Measurements from ENCODE around the gene HES6.

The HES6 gene

GRCh38 chr2:238255151-238255551, 15.3 kb upstream of the HES6 start:
- no peak for DNase-seq (ENCODE audit: low read depth in 2 of 2)

- no peak for DNase-seq (ENCODE audit: low read depth in 2 of 2)
Observed at GRCh38 chr2:238254095-238254723, 14.4 kb upstream of the HES6 start.

DNA sequence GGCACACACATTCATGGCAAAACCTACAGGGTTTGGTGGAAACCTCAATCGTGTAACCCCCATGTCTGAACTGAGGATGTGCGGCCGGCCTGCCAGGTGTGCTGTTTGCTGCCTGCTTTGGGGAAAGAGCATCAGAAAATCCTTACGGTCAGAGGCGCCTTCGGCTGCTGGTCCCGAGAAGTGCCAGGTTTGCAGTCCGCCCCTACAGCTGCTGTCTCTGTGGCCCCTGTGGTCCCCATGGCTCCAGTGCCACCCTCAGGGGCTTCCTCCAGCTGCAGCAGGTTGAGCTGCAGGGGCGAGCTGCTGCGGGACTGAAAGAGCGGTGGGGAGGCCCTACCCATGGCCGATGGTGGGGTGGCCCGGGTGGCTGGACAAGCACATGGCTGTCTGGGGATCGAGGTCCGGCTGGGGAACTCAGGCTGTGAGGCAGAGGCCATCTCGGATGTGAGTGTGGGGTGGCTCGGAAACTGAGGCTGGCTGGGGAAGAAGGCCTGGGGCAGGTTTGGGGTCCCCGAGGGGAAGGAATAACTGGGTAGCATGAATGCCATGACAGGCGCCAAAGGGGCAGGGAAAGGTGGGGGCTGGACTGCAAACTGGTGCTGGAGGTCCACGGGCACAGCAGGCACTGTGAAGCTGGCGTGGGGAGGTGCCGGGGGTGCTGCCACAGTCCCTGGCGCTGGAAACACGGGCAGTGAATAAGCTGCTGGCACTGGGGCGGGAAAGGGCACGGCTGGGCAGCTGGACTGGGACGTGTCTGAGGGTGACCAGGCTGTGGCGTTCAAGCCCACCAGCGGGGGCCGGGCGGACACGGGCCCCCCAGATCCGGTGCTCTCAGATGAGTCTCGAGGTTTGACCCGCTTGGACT, 13.2 kb upstream of the HES6 start:
- no peak for DNase-seq (ENCODE audit: low read depth in 2 of 2)

- no peak for DNase-seq (ENCODE audit: low read depth in 2 of 2)
Observed at GRCh38 chr2:238251986-238252385, 12.1 kb upstream of the HES6 start.

DNA sequence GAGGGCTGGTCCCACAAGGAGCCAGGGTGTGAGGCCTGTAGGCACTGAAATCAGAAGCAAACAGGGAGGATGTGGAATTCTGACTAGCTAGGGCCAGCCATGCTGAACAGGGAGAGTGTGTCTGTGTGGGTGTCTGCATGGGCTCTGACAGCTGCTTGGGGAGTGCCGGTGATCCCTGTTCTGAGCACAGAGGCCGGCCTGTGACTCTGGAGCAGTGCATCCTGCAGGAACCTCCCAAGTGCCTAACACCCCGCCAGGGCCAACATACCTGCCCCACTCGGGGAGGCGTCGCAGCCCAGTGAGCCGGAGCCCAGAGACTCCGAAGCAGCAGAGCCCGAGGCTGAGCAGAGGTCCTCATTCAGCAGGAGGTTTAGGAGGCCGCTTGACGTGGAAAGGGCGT, 11.5 kb upstream of the HES6 start:
- DNase-seq (ENCODE audit: low read depth in 2 of 2), result no peak

DNA sequence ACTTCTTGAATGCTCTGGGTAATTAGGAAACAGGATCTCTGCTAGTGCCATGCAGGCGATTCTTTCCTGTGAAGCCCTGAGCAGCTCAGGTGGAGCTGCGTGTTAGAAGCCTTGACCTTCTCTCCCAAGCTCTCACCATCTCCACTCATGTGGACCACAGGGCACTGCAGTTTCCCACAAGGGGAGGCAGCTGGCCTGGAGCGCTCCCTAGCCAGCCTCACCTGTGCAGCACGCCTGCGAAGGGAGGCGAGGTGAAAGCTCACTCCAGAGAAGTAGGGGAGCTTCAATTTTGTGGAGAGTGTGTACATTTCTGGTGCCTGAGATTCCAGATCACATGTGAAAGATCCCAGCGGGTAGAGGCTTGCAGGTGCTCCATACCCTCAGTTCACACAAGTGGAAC, 11.1 kb upstream of the HES6 start:
- DNase-seq (ENCODE audit: low read depth in 2 of 2), result no peak

GRCh38 chr2:238247841-238248453, 8.1 kb upstream of the HES6 start:
- no peak for DNase-seq (ENCODE audit: low read depth in 2 of 2)

- DNase-seq (ENCODE audit: low read depth in 2 of 2), result no peak
Observed at GRCh38 chr2:238247002-238247822, 7.4 kb upstream of the HES6 start.

DNA sequence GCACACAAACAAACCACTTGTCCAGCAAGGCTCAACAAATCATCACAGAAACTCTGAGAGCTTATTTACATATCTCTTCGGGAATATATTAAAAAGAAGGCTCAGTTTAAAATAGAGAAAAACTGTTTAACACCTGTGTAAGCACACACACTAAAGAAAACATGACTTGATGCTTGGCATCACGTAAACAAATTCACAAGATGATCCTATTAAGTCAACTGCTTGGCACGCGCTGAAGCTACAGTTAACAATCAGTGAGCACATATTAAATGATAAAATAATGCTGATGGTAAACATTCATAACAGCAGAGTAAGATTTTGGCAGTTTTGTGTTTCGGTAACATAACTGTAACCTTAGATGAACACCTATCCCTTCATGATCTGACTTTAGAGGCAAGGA, 4.3 kb upstream of the HES6 start:
- DNase-seq (ENCODE audit: low read depth in 2 of 2), result no peak

GRCh38 chr2:238243496-238244076, 3.7 kb upstream of the HES6 start:
- no peak for DNase-seq (ENCODE audit: low read depth in 2 of 2)

DNA sequence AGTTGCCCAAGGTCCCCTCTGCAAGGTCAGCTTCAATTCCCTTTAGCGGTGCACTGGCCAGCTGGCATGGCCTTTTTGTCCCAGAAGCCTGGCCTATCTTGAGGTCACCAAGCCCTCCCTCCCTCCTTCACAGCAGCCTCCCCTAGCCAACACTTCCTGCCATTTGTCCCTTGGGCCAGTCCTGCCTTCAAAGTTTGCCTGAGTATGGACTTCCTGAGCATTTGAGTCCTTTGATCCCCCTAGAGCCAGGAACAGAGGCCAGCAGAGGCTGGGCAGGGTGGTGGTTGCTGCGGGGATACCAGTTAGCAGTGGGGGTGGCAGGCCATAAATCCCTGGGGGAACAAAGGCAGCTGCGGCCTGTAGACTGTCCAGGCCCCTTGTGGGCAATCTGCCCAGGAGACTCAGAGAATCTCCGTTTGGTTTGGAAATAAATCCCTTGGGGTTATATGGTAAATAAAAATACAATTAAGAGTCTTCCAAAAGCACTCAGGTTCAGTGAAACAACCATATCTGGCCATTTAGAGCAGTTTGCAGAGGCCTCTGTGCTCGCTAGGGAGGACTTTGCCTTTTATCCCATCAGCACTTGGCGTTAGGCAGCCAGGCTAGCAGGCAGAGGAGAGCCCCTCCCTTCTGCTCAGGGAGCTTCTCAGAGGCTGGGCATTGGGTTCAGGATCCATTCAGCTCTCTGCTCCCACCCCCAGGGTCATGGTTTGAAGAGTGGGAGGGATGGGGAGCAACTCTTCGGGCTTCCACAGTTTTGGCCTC, 3.1 kb upstream of the HES6 start:
- no peak for DNase-seq (ENCODE audit: low read depth in 2 of 2)

- DNase-seq (ENCODE audit: low read depth in 2 of 2), result no peak
Observed at GRCh38 chr2:238241970-238242369, 2.1 kb upstream of the HES6 start.

GRCh38 chr2:238240757-238241711, 1.2 kb upstream of the HES6 start:
- no peak for DNase-seq (ENCODE audit: low read depth in 2 of 2)

GRCh38 chr2:238239543-238239862, 335 bp downstream of the HES6 start:
- no peak for DNase-seq (ENCODE audit: low read depth in 2 of 2)

DNA sequence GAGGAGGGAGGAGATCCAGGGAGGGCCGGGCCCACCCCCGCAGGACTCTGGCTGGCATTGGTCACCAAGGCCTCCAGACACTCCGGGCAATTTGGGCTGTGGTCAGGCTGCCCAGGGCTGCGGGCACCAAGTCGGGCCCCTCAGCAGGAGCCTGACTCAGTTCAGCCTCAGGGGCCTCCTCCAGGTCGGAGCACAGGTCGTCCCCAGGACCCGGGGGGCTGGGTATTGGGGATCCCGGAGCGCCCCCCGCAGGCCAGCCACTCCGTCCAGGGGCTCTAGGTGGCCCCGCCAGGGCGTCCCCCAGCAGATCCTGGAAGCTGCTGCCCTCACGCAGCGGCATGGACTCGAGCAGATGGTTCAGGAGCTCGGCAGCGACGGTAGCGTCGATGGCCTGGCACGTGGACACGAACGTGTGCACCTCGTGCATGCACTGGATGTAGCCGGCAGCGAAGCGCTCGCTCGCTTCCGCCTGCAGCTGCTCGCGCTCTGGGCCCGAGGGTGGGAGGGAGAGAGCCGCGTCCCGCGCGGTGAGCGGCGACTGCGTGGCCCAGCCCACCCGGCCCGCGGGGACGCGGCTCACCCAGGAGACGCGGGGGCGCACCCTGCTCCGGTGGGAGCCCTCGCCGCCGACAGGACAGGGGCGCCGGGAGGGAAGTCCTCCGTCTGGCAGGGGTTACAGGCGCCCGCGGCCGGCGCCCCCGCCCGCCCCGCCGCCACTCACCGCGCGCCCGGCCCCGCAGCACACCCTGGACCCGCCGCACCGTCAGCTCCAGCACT, 884 bp downstream of the HES6 start:
- peak in 1 of 2 donors; percentile 17 for DNase-seq (ENCODE audit: low read depth in 2 of 2)

DNA sequence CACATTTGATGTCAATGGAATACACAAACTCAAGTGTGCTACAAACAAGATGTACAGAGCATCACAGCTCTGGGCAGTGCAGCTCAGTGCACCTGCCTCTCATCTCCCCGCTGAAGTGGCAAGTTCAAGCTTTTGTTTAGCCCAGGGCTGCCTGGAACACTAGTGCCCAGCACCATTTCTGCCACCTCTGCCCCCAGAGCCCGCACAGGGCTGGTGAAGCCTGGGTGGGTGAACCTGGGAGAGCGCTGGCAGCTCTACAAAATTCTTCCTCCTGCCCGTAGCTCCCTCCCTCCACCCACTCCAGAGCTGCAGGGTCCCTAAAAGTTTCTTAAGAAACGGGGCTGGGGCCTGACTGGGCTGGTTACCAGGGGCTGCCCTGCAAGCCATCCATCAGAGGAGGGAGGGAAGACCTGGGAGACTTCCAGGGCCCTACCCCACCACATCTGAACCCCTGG, 1.5 kb downstream of the HES6 start:
- no peak for DNase-seq (ENCODE audit: low read depth in 2 of 2)

GRCh38 chr2:238237431-238238135, 2.3 kb downstream of the HES6 start:
- DNase-seq (ENCODE audit: low read depth in 2 of 2), result no peak

DNA sequence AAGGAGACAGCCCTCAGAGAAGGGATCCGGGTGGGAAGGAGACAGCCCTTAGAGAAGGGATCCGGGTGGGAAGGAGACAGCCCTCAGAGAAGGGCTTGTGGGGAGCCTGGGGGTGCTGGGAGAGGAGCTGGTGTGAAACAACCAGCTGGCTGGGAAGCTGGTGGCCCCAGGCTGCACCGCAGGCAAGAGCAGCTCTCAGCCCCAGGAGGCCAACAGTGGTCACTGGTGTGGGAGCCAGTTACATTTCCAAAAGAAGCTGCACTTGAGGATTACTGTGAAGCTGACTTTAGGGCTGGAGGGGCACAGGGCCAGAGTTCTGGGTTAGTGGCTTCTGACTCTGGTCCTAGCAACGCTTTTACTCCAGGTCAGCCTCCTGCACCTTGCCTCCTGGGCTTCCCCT, 3.3 kb downstream of the HES6 start:
- no peak for DNase-seq (ENCODE audit: low read depth in 2 of 2)
